Measurements from ENCODE around the gene DSTYK.

The DSTYK gene

DNA sequence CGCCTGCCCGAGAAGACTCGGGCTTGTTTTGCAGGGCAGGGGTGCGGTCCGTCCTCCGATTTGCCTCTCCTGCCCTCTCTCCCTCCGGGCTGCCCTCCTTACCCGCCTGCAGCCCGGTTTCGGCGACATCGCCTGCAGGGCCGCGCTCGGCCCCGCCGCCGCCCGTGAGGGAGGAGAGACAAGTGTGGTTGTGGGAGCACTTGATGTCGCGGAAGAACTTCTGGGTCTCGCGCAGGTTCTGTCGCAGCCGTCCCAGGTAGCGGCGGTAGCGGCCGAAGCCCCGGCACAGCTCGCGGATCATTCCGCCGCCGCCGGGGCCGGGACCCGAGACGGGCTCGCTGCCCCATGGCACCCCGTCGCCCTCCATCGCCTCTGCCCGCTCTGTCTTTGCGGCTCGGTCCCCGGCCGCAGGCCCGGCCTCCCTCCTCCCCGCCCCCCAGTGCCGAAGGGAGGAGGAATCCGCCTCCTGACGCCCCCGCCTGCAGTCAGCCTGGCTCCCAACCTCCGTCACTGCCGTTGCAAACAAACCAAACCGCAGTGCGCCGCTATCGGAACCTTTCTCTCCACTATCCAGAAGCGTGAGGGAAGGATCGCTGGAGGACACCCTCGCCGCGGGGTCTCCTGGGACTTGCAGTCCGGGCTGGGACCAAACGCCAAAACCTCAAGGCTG lies at the start of gene DSTYK:
TSS of gene DSTYK (minus strand) at position 534 of the 670 bp plus-strand sequence. CDS start at position 367, 167 bp downstream.
- peak; percentile 96 for DNase-seq (ENCODE audit: low spot score)

DNA sequence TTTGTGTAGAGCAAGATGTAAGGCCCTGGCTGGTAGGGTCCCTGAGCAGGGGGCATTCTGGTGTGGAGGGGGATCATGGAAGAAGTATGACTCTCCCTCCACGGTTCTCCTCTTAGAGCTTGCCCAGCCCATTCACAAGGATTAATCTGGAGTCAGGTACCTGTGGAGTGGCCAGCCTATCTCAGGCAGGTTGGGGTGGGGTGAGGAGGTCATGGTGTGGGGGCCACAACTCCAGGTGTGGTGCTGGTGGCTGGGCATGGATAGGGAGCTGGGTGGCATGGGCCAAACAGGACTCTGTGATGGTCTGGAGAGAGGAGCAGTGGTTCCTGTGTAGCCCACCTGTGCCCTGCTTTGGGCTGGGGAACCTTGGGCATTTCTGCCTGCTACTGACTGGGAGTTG lies 48.5 kb upstream of the DSTYK start:
- no peak for DNase-seq (ENCODE audit: low spot score)

- DNase-seq (ENCODE audit: low spot score): peak; percentile 73
Measured at GRCh38 chr1:205259324-205259832, 47.9 kb upstream of the DSTYK start.

DNA sequence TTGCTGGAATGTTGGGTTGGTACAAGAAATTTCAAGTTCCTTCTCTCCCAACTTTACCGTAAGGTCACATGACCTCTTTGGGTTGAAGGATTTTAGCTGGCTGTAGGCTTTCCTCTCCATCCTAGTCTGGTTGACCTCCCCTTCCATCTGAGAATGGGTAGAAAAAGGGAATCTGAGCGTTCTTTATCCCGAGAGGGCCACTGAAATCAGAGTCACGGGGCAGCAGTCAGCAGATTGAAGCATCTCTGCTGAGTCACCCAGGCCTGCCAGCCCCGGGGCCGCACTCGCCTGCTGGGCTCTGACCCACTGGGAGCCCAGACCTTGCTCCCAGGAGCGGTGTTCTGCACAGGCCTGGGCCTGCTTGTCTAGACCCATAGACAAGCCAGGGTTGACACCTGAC lies 47.2 kb upstream of the DSTYK start:
- DNase-seq (ENCODE audit: low spot score): no peak

GRCh38 chr1:205258261-205258691 lies 46.8 kb upstream of the DSTYK start:
- peak; percentile 87 for DNase-seq (ENCODE audit: low spot score)

- DNase-seq (ENCODE audit: low spot score): no peak
Measured at GRCh38 chr1:205257735-205258134, 46.2 kb upstream of the DSTYK start.

GRCh38 chr1:205256951-205257625 lies 45.6 kb upstream of the DSTYK start:
- DNase-seq (ENCODE audit: low spot score): peak; percentile 92

DNA sequence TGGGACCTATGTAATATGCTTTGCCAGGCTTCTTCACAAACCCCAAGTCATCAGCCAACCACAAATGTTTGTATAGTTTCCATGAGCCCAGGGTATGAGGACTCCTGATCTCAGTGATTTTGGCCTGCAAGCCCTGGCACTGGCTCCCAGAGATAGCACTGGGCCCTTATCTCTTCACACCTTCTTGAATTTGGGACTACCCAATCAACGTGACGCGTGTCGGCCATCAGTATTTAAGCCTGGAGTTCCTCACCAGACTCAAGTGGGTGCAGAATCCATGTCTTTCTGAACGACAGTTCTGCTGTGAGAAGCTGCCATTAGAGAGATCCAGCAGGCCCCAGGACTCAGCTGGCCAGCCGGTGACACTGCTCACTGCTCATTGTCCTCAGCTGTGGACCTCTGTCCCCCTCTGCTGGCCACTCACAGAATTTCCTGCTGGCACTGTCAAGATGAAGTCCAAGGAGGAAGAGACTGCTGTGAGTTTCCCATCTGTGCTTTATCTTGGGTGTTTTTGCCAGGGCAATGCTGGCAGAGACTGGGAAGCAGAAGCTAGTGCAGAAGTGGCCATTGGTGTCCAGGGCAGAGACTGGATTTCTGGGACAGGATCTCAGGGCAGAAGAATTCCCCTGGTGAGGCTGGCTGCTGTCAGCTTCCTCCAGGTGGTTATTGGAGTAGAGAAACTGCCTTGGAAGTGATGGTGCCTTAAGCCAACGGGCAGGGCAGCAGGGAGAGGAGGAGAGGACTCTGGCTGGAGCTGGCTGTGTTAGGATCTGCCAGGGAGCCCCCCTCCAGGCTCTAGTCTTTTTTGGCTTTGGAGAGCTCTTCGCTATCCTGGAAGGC lies 44.7 kb upstream of the DSTYK start:
- DNase-seq (ENCODE audit: low spot score): peak; percentile 87

DNA sequence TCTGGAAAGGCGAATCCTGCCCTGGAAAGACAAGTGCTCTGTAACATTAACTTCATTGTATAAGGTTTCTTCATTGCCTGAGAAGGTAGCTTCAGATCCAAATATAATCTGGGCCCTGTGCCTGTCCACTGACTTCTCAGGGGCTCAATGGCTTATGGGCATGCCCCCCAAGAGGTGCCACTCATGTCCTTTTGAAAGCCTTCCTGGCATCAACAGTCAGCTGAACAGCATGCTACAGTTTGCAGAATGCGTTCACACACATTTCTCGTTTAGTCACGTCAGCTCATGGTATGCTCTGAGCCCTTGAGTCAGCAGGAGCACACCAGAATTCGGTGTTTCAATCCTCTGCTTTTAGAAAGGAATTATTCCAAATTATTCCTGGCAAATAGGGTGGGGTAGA lies 40.1 kb upstream of the DSTYK start:
- DNase-seq (ENCODE audit: low spot score): no peak

DNA sequence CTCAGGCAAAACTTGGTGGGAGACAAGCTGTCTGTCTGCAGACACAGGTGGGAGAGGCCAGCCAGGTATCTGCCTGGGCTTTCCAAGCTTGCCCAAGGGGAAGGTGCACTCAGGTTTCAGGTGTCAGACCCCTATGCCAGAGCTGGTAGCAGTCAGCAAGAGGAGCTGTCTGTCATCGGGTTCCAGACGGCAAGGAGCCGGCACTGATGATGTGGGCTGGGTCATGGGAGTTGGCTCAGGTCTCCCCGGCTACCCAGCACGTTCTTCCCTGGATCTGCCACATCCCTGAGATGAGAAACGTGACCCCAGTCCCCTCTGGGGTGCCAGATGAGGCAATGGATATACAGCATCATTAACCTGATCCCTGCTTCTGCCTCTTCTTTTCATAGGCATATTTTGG lies 39.2 kb upstream of the DSTYK start:
- DNase-seq (ENCODE audit: low spot score): no peak

- no peak for DNase-seq (ENCODE audit: low spot score)
Measured at GRCh38 chr1:205249651-205250050, 38.1 kb upstream of the DSTYK start.

- DNase-seq (ENCODE audit: low spot score): peak; percentile 59
Measured at GRCh38 chr1:205248793-205249601, 37.5 kb upstream of the DSTYK start.

DNA sequence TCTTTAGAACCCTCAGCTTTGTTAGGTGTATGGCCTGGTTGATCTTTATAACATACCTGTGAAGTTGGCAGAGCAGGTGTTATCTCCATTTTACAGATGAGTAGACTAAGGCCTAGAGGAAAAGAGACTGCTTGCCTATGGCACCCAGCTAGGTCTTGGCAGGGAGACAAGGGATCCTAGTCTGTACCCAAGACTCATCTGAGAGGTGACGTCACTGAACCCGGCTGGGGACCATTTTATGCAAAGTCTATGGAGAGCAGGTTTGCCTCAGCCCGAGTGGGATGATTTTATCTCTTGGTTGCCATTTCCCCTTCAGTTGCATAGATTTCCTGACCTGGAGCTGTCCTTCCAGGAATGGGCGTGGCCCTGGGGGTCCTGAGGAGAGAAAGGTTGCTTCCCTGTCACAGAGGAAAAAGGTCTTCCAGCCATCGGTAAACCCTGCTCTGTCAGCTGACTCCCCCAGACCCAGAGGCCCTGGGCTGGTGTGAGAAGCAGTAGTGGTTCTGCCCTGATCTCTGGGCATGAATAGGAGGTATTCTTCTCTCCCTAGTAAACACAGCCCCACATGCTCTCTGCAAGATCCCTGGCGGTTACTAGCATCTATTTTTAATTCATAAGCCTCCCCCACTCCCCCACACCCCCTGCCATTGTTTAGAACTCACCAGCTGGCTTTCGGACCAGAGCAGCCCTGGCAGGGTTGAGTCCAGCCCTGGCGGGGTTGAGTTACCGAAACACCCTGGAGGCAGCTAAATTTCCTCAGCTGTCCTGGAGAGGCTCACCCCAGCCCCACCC lies 35.8 kb upstream of the DSTYK start:
- peak; percentile 57 for DNase-seq (ENCODE audit: low spot score)

DNA sequence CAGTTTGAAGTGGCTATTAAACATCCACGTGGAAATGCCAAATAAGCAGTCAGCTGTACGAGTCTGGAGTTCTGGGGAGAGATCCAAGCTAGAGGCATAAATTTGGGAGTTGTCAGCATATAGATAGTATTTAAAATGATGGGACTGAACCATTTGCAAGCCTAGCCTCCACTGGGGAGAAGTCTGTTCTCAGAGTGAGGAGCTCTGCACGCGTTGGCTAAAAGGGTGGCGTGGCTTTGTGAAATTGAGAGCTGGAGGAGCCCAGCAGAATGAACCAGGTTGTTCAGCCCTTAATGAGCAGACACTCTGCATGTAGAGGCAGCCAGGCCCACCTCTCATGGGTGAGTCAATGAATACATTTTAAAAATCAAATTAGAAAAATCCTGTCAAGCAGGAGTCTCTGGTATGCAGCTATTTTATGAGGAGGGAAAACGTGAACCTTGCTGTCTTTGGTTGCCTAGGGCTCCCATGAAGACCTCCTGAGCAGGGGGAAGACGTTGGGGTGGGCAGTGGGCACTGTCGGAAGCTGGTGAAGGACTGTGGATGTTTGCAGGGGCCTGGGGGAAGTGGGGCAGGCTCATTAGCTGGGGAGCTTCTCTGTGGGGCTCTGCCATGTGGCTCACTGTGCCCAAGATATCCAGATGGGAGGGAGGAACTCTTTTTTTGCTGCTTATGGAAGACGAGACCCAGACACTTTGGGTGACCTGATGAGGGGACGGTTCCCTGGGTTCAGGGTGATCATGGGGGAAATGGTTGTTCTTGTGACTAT lies 35.0 kb upstream of the DSTYK start:
- DNase-seq (ENCODE audit: low spot score): no peak

- no peak for DNase-seq (ENCODE audit: low spot score)
Measured at GRCh38 chr1:205245096-205245495, 33.6 kb upstream of the DSTYK start.

GRCh38 chr1:205244384-205244783 lies 32.9 kb upstream of the DSTYK start:
- no peak for DNase-seq (ENCODE audit: low spot score)

DNA sequence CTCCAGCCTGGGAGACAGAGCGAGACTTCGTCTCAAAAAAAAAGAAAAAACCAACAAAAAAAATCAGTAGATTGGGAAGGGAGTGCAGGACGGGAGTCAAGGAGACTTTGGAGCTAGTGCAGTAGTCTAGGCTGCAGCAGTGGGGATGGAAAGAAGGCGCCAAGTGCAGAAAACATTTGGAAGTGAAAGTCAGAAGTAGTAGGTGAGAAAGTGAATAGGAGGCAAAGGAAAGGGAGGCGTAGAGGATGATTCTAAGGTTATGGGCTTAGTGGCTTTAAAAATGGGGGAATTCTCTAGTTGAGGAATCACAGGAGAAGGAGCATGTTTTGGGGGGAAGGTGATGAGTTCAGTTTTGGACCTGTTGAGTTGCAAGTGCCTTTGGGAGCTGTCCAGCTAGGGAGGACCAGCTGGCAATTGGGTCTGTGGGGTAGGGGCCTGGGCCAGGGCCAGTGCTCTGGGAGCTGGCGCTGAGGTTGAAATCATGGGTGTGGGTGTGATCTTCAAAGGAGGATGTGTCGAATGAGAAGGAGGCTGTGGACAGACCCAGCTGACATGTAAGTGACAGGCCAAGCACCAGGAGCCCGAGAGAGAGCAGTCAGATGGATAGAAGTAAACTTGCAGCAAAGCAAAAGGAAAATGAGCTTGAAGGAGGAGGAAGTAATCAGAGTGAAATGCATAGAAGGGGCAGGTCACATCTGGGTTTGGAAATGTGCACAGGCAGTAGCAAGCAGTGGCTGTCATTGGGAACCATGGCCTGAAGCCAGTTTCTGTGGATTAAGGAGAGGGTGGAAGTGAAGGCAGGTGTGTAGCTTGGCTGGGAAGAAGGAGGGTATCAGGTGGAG lies 32.1 kb upstream of the DSTYK start:
- no peak for DNase-seq (ENCODE audit: low spot score)

DNA sequence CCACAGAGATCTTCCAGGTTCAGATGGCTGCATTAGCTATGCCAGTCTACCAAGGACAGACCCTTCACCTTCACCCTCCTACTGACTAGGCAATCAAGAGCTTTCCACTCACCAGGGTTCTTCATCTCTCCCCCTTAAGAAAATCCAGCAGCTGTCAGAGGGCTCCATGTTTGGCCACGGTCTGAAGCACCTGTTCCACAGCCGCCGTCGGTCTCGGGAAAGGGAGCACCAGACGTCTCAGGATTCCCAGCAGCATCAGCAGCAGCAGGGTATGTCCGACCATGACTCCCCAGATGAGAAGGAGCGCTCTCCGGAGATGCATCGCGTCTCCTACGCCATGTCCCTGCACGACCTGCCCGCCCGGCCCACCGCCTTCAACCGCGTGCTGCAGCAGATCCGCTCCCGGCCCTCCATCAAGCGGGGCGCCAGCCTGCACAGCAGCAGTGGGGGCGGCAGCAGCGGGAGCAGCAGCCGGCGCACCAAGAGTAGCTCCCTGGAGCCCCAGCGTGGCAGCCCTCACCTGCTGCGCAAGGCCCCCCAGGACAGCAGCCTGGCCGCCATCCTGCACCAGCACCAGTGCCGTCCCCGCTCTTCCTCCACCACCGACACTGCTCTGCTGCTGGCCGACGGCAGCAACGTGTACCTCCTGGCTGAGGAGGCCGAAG lies 30.0 kb upstream of the DSTYK start:
- DNase-seq (ENCODE audit: low spot score): no peak

GRCh38 chr1:205240569-205240968 lies 29.1 kb upstream of the DSTYK start:
- DNase-seq (ENCODE audit: low spot score): no peak

All from D341Med (cell line).